Measurements from ENCODE around the gene ELL.

DNA sequence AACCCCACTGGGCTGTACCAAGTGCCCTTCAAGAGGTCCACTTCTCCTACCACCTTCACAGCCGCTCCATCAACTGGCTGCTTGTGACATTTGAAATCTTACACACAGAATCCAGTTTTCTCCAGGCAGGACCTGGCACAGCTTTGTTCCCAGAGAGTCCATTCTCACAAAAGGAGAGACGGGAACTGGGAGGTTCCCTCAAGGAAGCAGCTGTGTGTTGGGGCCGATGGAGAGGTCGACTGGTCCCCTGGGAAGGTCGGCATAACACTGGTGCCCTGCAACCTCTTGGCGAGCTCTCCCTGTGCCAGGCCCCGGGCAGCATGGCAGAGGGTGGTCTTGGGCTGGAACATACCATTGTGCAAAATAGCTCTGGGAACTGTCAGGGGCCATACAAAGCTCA is 21.5 kb downstream of the ELL start:
- TF ChIP-seq, protein P1, sequence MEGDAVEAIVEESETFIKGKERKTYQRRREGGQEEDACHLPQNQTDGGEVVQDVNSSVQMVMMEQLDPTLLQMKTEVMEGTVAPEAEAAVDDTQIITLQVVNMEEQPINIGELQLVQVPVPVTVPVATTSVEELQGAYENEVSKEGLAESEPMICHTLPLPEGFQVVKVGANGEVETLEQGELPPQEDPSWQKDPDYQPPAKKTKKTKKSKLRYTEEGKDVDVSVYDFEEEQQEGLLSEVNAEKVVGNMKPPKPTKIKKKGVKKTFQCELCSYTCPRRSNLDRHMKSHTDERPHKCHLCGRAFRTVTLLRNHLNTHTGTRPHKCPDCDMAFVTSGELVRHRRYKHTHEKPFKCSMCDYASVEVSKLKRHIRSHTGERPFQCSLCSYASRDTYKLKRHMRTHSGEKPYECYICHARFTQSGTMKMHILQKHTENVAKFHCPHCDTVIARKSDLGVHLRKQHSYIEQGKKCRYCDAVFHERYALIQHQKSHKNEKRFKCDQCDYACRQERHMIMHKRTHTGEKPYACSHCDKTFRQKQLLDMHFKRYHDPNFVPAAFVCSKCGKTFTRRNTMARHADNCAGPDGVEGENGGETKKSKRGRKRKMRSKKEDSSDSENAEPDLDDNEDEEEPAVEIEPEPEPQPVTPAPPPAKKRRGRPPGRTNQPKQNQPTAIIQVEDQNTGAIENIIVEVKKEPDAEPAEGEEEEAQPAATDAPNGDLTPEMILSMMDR (IDR thresholded peaks at IDR 0.05 in 8 of 11, conservative IDR thresholded peaks at IDR 0.05 in 3 of 11), result no peak
- TF ChIP-seq POLR2A (IDR thresholded peaks at IDR 0.05), result no peak

Measured in spleen (tissue), 7 donors.